Erythroblast (primary cell): ENCODE data around the gene GRM7.

Experiments
- GATA1 ChIP-seq: IDR thresholded peaks from 2 replicates; pipeline ENCODE4 v1.6.1; 2011; ENCODE audit warnings: low read depth, mild to moderate bottlenecking, control low read depth, low read length, moderate library complexity
- POLR2A ChIP-seq: IDR thresholded peaks from 2 replicates; pipeline ENCODE4 v1.6.1; 2011; ENCODE audit warnings: mild to moderate bottlenecking, low read length

- no peak for TF ChIP-seq POLR2A
- no peak for TF ChIP-seq GATA1
Observed at GRCh38 chr3:7536921-7537320, 676.0 kb downstream of the GRM7 start.
